Rectal smooth muscle tissue (tissue), 1 donor: ENCODE measurements around the gene TENM4.

Experiments used
- H3K27ac ChIP-seq: one replicate; pipeline ENCODE4 v1.7.0; 2013; ENCODE audit warnings: low read depth, low read length, inconsistent platforms
- H3K27me3 ChIP-seq: one replicate; pipeline ENCODE4 v1.7.0; 2013; ENCODE audit warnings: low read length; ENCODE audit not compliant: control insufficient read depth, insufficient read depth
- H3K36me3 ChIP-seq: one replicate; pipeline ENCODE4 v1.7.0; 2013; ENCODE audit warnings: low read length; ENCODE audit not compliant: control insufficient read depth, insufficient read depth
- H3K4me1 ChIP-seq: one replicate; pipeline ENCODE4 v1.7.0; 2013; ENCODE audit warnings: low read length; ENCODE audit not compliant: control insufficient read depth, insufficient read depth
- H3K4me3 ChIP-seq: one replicate; pipeline ENCODE4 v1.7.0; 2013; ENCODE audit warnings: low read length
- H3K9ac ChIP-seq: one replicate; pipeline ENCODE4 v1.7.0; 2013; ENCODE audit warnings: low read length

Gene TENM4

GRCh38 chr11:79371724-79372123 is 69.1 kb downstream of the TENM4 start:
- Histone ChIP-seq H3K4me3 (no peak overlapping the region), H3K4me1 (no peaks in the 10 kb centered on the region), H3K36me3 (no peaks in the 10 kb centered on the region), H3K9ac (no peak overlapping the region), H3K27ac (no peak overlapping the region), H3K27me3 (no peaks in the 10 kb centered on the region)

- no peaks in the 10 kb centered on the region for H3K4me1 ChIP-seq
- no peak overlapping the region for H3K27ac ChIP-seq
- no peaks in the 10 kb centered on the region for H3K27me3 ChIP-seq
- no peak overlapping the region for H3K9ac ChIP-seq
- no peaks in the 10 kb centered on the region for H3K36me3 ChIP-seq
- no peak overlapping the region for H3K4me3 ChIP-seq
These were observed 69.7 kb downstream of the TENM4 start for GRCh38 chr11:79371152-79371551.

- H3K36me3 ChIP-seq: no peaks in the 10 kb centered on the region
- H3K4me3 ChIP-seq: no peak overlapping the region
- H3K4me1 ChIP-seq: no peaks in the 10 kb centered on the region
- no peak overlapping the region for H3K9ac ChIP-seq
- H3K27me3 ChIP-seq: no peaks in the 10 kb centered on the region
- no peak overlapping the region for H3K27ac ChIP-seq
These were observed 71.8 kb downstream of the TENM4 start for GRCh38 chr11:79369055-79369454.

- Histone ChIP-seq H3K36me3 (no peaks in the 10 kb centered on the region), H3K27ac (no peak overlapping the region), H3K9ac (no peak overlapping the region), H3K4me1 (no peaks in the 10 kb centered on the region), H3K27me3 (no peaks in the 10 kb centered on the region), H3K4me3 (no peak overlapping the region)
These were observed 73.0 kb downstream of the TENM4 start for GRCh38 chr11:79367844-79368243.

GRCh38 chr11:79366218-79366617 is 74.6 kb downstream of the TENM4 start:
- no peaks in the 10 kb centered on the region for H3K36me3 ChIP-seq
- no peak overlapping the region for H3K9ac ChIP-seq
- H3K4me1 ChIP-seq: no peaks in the 10 kb centered on the region
- H3K27ac ChIP-seq: no peak overlapping the region
- H3K4me3 ChIP-seq: no peak overlapping the region
- H3K27me3 ChIP-seq: no peaks in the 10 kb centered on the region

- H3K9ac ChIP-seq: no peak overlapping the region
- no peaks in the 10 kb centered on the region for H3K36me3 ChIP-seq
- no peak overlapping the region for H3K4me3 ChIP-seq
These were observed 76.9 kb downstream of the TENM4 start for GRCh38 chr11:79363861-79364378.

GRCh38 chr11:79363256-79363655 is 77.6 kb downstream of the TENM4 start:
- no peaks in the 10 kb centered on the region for H3K4me1 ChIP-seq
- no peaks in the 10 kb centered on the region for H3K36me3 ChIP-seq
- no peak overlapping the region for H3K27ac ChIP-seq
- H3K27me3 ChIP-seq: no peaks in the 10 kb centered on the region
- no peak overlapping the region for H3K4me3 ChIP-seq
- no peak overlapping the region for H3K9ac ChIP-seq

More at GRCh38 chr11:79363861-79364378, 76.9 kb downstream of the TENM4 start:
- Histone ChIP-seq H3K27ac (no peak overlapping the region), H3K27me3 (no peaks in the 10 kb centered on the region), H3K4me1 (no peaks in the 10 kb centered on the region)

GRCh38 chr11:79362821-79363220 is 78.0 kb downstream of the TENM4 start:
- H3K4me1 ChIP-seq: no peaks in the 10 kb centered on the region
- no peak overlapping the region for H3K27ac ChIP-seq
- no peaks in the 10 kb centered on the region for H3K36me3 ChIP-seq
- H3K9ac ChIP-seq: no peak overlapping the region
- H3K4me3 ChIP-seq: no peak overlapping the region
- H3K27me3 ChIP-seq: no peaks in the 10 kb centered on the region

- no peak overlapping the region for H3K27ac ChIP-seq
- no peaks in the 10 kb centered on the region for H3K36me3 ChIP-seq
- no peaks in the 10 kb centered on the region for H3K4me1 ChIP-seq
- no peak overlapping the region for H3K9ac ChIP-seq
- H3K27me3 ChIP-seq: no peaks in the 10 kb centered on the region
- no peak overlapping the region for H3K4me3 ChIP-seq
These were observed 78.5 kb downstream of the TENM4 start for GRCh38 chr11:79362206-79362757.

- no peaks in the 10 kb centered on the region for H3K27me3 ChIP-seq
- no peak overlapping the region for H3K27ac ChIP-seq
- H3K9ac ChIP-seq: no peak overlapping the region
- no peaks in the 10 kb centered on the region for H3K4me1 ChIP-seq
- H3K36me3 ChIP-seq: no peaks in the 10 kb centered on the region
- H3K4me3 ChIP-seq: no peak overlapping the region
These were observed 82.6 kb downstream of the TENM4 start for GRCh38 chr11:79358258-79358657.

- H3K4me1 ChIP-seq: no peaks in the 10 kb centered on the region
- no peak overlapping the region for H3K4me3 ChIP-seq
- no peak overlapping the region for H3K27ac ChIP-seq
- H3K36me3 ChIP-seq: no peaks in the 10 kb centered on the region
- no peaks in the 10 kb centered on the region for H3K27me3 ChIP-seq
- H3K9ac ChIP-seq: no peak overlapping the region
These were observed 87.1 kb downstream of the TENM4 start for GRCh38 chr11:79353706-79354105.

- Histone ChIP-seq H3K36me3 (no peaks in the 10 kb centered on the region), H3K27ac (no peak overlapping the region), H3K27me3 (no peaks in the 10 kb centered on the region), H3K4me3 (no peak overlapping the region), H3K9ac (no peak overlapping the region), H3K4me1 (no peaks in the 10 kb centered on the region)
These were observed 88.5 kb downstream of the TENM4 start for GRCh38 chr11:79352349-79352703.

GRCh38 chr11:79348976-79349682 is 91.7 kb downstream of the TENM4 start:
- Histone ChIP-seq H3K27ac (no peak overlapping the region), H3K4me3 (no peak overlapping the region), H3K9ac (no peak overlapping the region), H3K27me3 (no peaks in the 10 kb centered on the region), H3K4me1 (no peaks in the 10 kb centered on the region), H3K36me3 (no peaks in the 10 kb centered on the region)
